GM12878 (cell line): Measurements from ENCODE around the gene FBXO3.
"Not testable (repeated sequence)": the region's sequence is repeated elsewhere in the genome, so short reads cannot be mapped to it uniquely, and the experiment has no call there.

Experiments used
- BHLHE40 ChIP-seq, 2 experiments: fragments of 450-650 bp in 1 of 2; IDR thresholded peaks; 2 replicates each; pipeline ENCODE4 v1.6.1; 2011 to 2017; ENCODE audit warnings: low read depth in 2 of 2, borderline replicate concordance in 1 of 2, improper control_type of control experiment in 1 of 2, low read length in 1 of 2, mild to moderate bottlenecking in 1 of 2
- CTCF ChIP-seq, 3 experiments: IDR thresholded peaks in 2 of 3; conservative IDR thresholded peaks in 1 of 3; 2 replicates each; pipeline ENCODE4 v1.5.1; 2011; ENCODE audit warnings: low read depth in 3 of 3, low read length in 3 of 3, mild to moderate bottlenecking in 3 of 3, control low read depth in 2 of 3, moderate library complexity in 2 of 3, inconsistent platforms in 1 of 3, mixed read lengths in 1 of 3; ENCODE audit not compliant: control insufficient read depth in 2 of 3, insufficient read depth in 1 of 3; ENCODE audit errors: extremely low read depth in 1 of 3
- MYC ChIP-seq: IDR thresholded peaks from 2 replicates; pipeline ENCODE4 v1.6.1; 2011; ENCODE audit warnings: mild to moderate bottlenecking, low read length, moderate library complexity, inconsistent platforms; ENCODE audit not compliant: insufficient read depth, insufficient replicate concordance, insufficient read length, severe bottlenecking
- POLR2A ChIP-seq: IDR thresholded peaks from 2 replicates; pipeline ENCODE4 v1.6.1; 2011; ENCODE audit warnings: low read depth, mild to moderate bottlenecking, low read length
- TCF12 ChIP-seq: IDR thresholded peaks from 2 replicates; pipeline ENCODE4 v1.6.1; 2011; ENCODE audit warnings: low read depth, mild to moderate bottlenecking, low read length
- YY1 ChIP-seq: IDR thresholded peaks from 2 replicates; pipeline ENCODE4 v1.6.1; 2011; ENCODE audit warnings: low read depth, mild to moderate bottlenecking, low read length
- TF ChIP-seq, protein P1 (sequence below): IDR thresholded peaks from 2 replicates; pipeline ENCODE4 v1.6.1; 2012; ENCODE audit warnings: low read depth, low read length, improper control_type of control experiment

GRCh38 chr11:33727539-33727938, 46.8 kb downstream of the FBXO3 start:
- TF ChIP-seq CTCF (IDR thresholded peaks at IDR 0.05 in 2 of 3, conservative IDR thresholded peaks at IDR 0.05 in 1 of 3; ENCODE audit: control insufficient read depth in 2 of 3, extremely low read depth in 1 of 3, insufficient read depth in 1 of 3, low read depth in 3 of 3, low read length in 3 of 3); YY1; POLR2A; BHLHE40 (IDR thresholded peaks at IDR 0.05; ENCODE audit: borderline replicate concordance in 1 of 2, low read depth in 2 of 2, low read length in 1 of 2); MYC; TCF12: not testable (repeated sequence)
- TF ChIP-seq, protein P1, sequence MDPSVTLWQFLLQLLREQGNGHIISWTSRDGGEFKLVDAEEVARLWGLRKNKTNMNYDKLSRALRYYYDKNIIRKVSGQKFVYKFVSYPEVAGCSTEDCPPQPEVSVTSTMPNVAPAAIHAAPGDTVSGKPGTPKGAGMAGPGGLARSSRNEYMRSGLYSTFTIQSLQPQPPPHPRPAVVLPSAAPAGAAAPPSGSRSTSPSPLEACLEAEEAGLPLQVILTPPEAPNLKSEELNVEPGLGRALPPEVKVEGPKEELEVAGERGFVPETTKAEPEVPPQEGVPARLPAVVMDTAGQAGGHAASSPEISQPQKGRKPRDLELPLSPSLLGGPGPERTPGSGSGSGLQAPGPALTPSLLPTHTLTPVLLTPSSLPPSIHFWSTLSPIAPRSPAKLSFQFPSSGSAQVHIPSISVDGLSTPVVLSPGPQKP = not testable (repeated sequence)
